Ovary (tissue), 9 donors: ENCODE data around the gene ABCC1. TPM values are rescaled to one million over a fixed set of nuclear protein-coding genes. Genes with fewer than 3 reads are reported as not detected.

ENCODE experiments used
- DNase-seq, 5 donors: peaks; one replicate each; pipeline ENCODE4 v3.0.0-alpha.2; 2019 to 2020
- H3K27ac ChIP-seq, 2 donors: fragments of 200-600 bp; one replicate each; pipeline versions ENCODE4 v1.5.1 to v1.8.0; 2019 to 2022
- H3K27me3 ChIP-seq: fragments of 200-600 bp; one replicate; pipeline ENCODE4 v1.8.0; 2022
- H3K36me3 ChIP-seq: fragments of 200-600 bp; sonication (generic); one replicate; pipeline ENCODE4 v1.5.1; 2019
- H3K4me1 ChIP-seq: one replicate; pipeline ENCODE4 v1.8.1; 2013; ENCODE audit warnings: mild to moderate bottlenecking, moderate library complexity; ENCODE audit not compliant: insufficient read depth
- H3K4me3 ChIP-seq: fragments of 200-600 bp; sonication (generic); one replicate; pipeline ENCODE4 v1.5.1; 2017
- H3K9me3 ChIP-seq, 2 donors: fragments of 200-600 bp in 1 of 2; sonication (generic) in 1 of 2; one replicate each; pipeline versions ENCODE4 v1.5.1 to v1.8.1; 2013 to 2019; ENCODE audit warnings: mild to moderate bottlenecking in 1 of 2, moderate library complexity in 1 of 2
- EP300 ChIP-seq: sonication (generic); formaldehyde crosslinking; IDR thresholded peaks from one replicate; pipeline ENCODE4 v1.6.1; 2017; ENCODE audit warnings: antibody characterized with exemption
- POLR2A ChIP-seq: fragments of 450-650 bp; IDR thresholded peaks from one replicate; pipeline ENCODE4 v1.6.1; 2017; ENCODE audit warnings: antibody characterized with exemption, mild to moderate bottlenecking, moderate library complexity
- WGBS, 3 donors: extraction: QIAGEN DNeasy Blood & Tissue Kit in 1 of 3; methylation state at CpG; one replicate each; pipeline versions ENCODE4 v1.1.5 to v1.1.7; 2013 to 2017; 5-methylcytosine and 5-hydroxymethylcytosine counted together
- intact Hi-C, 4 donors: fragments of 100-400 bp; cut with DNase I; formaldehyde crosslinking; loops; one replicate each; pipeline versions ENCODE4 v1.11.0 to v1.15.1; 2022 to 2023
- polyA plus RNA-seq, 2 donors: library from polyadenylated mRNA; stranded (reverse); fragments of 200-250 nt in 1 of 2; fragments of 350-450 nt in 1 of 2; fragmentation: Illumina TruSeq in 1 of 2; extraction: RNeasy Lipid Tissue Mini Kit (QIAGEN cat#74804) in 1 of 2; gene quantifications; one replicate each; pipeline ENCODE4 v1.2.3, GENCODE V29; 2013 to 2014
- total RNA-seq, 7 donors: library from RNA; depleted of rRNA in 2 of 7; stranded (reverse); fragments of >200 nt in 2 of 7; fragmentation: NEBNext Ultra II Directional in 3 of 7; extraction: Animal tissue kit (Norgen Biotek cat#: 25700) in 3 of 7; gene quantifications; one replicate each; pipeline versions ENCODE4 v1.1.0 to v1.2.4, GENCODE V29; 2016 to 2023
- TF ChIP-seq, protein P1 (sequence below), 3 donors: fragments of 450-650 bp in 2 of 3; fragments of 200-600 bp in 1 of 3; IDR thresholded peaks; one replicate each; pipeline versions ENCODE4 v1.5.1 to v1.8.0; 2016 to 2022; ENCODE audit warnings: antibody characterized with exemption in 3 of 3, mild to moderate bottlenecking in 1 of 3
- donor health status: DM: no; HTN: no; CAD: no; lungs with moderate emphysema.
- donor health status: DM: no; HTN: no; CAD: no.
- donor health status: Bipolar disorder and iron deficiency.
- donor health status: DM: yes; HTN: yes; CAD: no.
- donor health status: DM: no; HTN: no; CAD: no.
- donor health status: DM: yes; HTN: yes; CAD: no.

The ABCC1 gene
- total and polyA plus RNA-seq, 9 donors, result 10.0 to 31.1 (median 20.9) TPM

- no peaks in the 10 kb centered on the region for H3K27me3 ChIP-seq
- peak overlapping the region in 1 of 2 donors; percentile 5 for H3K27ac ChIP-seq
- intact Hi-C loops, result no loop called here
- no peak overlapping the region for H3K4me3 ChIP-seq
- TF ChIP-seq EP300, result no peak
- TF ChIP-seq, protein P1, sequence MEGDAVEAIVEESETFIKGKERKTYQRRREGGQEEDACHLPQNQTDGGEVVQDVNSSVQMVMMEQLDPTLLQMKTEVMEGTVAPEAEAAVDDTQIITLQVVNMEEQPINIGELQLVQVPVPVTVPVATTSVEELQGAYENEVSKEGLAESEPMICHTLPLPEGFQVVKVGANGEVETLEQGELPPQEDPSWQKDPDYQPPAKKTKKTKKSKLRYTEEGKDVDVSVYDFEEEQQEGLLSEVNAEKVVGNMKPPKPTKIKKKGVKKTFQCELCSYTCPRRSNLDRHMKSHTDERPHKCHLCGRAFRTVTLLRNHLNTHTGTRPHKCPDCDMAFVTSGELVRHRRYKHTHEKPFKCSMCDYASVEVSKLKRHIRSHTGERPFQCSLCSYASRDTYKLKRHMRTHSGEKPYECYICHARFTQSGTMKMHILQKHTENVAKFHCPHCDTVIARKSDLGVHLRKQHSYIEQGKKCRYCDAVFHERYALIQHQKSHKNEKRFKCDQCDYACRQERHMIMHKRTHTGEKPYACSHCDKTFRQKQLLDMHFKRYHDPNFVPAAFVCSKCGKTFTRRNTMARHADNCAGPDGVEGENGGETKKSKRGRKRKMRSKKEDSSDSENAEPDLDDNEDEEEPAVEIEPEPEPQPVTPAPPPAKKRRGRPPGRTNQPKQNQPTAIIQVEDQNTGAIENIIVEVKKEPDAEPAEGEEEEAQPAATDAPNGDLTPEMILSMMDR (IDR thresholded peaks at IDR 0.05), result no peak
- TF ChIP-seq POLR2A, result no peak
- WGBS, 3 donors, result 71 to 74% (median 72%) methylated on average over 16 of the region's 16 CpGs
- no peak for DNase-seq
- H3K9me3 ChIP-seq, result no peaks in the 10 kb centered on the region
- H3K4me1 ChIP-seq, result no peaks in the 10 kb centered on the region
- H3K36me3 ChIP-seq, result no peaks in the 10 kb centered on the region
Measured at GRCh38 chr16:16062023-16062937, 112.9 kb downstream of the ABCC1 start.

- TF ChIP-seq EP300 (no peak), POLR2A (no peak)
- TF ChIP-seq, protein P1 (IDR thresholded peaks at IDR 0.05), result no peak
- no peak for DNase-seq
- 74 to 85% (median 78%) methylated on average over 2 of the region's 2 CpGs for WGBS, 3 donors
- Histone ChIP-seq H3K27ac (no peak overlapping the region), H3K4me3 (no peak overlapping the region), H3K4me1 (no peaks in the 10 kb centered on the region), H3K9me3 (no peaks in the 10 kb centered on the region), H3K27me3 (no peaks in the 10 kb centered on the region), H3K36me3 (no peaks in the 10 kb centered on the region)
- intact Hi-C loops, result no loop called here
Measured at GRCh38 chr16:16063683-16064082, 114.3 kb downstream of the ABCC1 start.

DNA sequence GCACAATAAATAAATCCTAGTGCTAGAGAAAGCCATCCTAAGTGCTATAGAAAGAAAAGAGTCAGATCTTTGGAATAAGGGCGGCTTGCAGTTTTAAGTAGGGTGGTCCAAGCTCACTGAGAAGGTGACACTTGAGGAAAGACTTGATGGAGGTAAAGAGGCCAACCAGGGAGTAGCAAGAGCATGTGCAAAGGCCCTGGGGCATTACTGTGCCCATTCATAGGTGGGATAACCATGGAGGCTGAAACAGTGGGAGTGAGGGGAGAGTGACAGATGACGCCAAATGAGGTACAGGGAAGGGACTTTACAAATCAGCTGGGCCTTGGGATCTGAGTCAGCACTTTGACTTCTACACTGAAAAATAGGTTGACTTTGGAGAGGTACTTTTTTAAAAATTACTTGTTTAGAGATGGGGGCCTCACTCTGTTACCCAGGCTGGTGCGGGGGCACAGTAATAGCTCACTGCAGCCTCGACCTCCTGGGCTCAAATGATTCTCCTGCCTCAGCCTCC is 115.5 kb downstream of the ABCC1 start:
- H3K36me3 ChIP-seq, result no peaks in the 10 kb centered on the region
- TF ChIP-seq POLR2A (no peak), EP300 (no peak)
- TF ChIP-seq, protein P1 (IDR thresholded peaks at IDR 0.05), result no peak
- H3K4me1 ChIP-seq, result no peaks in the 10 kb centered on the region
- no peaks in the 10 kb centered on the region for H3K9me3 ChIP-seq
- no peak overlapping the region for H3K27ac ChIP-seq
- H3K4me3 ChIP-seq, result no peak overlapping the region
- intact Hi-C loops, result loop anchor here in 1 of 4 donors (5.0 kb wide), 1 partner anchor 188 kb away; no protein-coding TSS in a partner anchor
- DNase-seq, result no peak
- no peaks in the 10 kb centered on the region for H3K27me3 ChIP-seq
- WGBS, 3 donors, result 94 to 99% (median 94%) methylated on average over 4 of the region's 4 CpGs

- no peak for DNase-seq
- WGBS, 3 donors, result 64 to 79% (median 65%) methylated on average over 13 of the region's 13 CpGs
- H3K36me3 ChIP-seq, result no peaks in the 10 kb centered on the region
Measured at GRCh38 chr16:16067127-16067526, 117.7 kb downstream of the ABCC1 start.

More at GRCh38 chr16:16067127-16067526, 117.7 kb downstream of the ABCC1 start:
- intact Hi-C loops, result loop anchor here in 1 of 4 donors (5.0 kb wide), 1 partner anchor 190 kb away; no protein-coding TSS in a partner anchor
- H3K27ac ChIP-seq, result no peak overlapping the region
- TF ChIP-seq POLR2A, result no peak
- no peak for TF ChIP-seq EP300
- TF ChIP-seq, protein P1 (IDR thresholded peaks at IDR 0.05), result no peak
- H3K4me1 ChIP-seq, result peaks cover 4% of the 10 kb centered on the region
- H3K4me3 ChIP-seq, result no peak overlapping the region
- H3K27me3 ChIP-seq, result no peaks in the 10 kb centered on the region
- no peaks in the 10 kb centered on the region for H3K9me3 ChIP-seq
